ENCODE data around the gene TBKBP1. TPM values are rescaled to one million over a fixed set of nuclear protein-coding genes. Genes with fewer than 3 reads are reported as not detected.

Gene TBKBP1
- total RNA-seq, 1 experiment from 2014 or later: 33.2 TPM

GRCh38 chr17:47702391-47702995 is 8.5 kb downstream of the TBKBP1 start:
- H2BK20ac ChIP-seq (ENCODE audit: low read depth, low read length, poor library complexity, severe bottlenecking): no peak overlapping the region
- H3K79me2 ChIP-seq (ENCODE audit: insufficient read depth, low read length): no peaks in the 10 kb centered on the region
- no peak overlapping the region for H4K8ac ChIP-seq (replicated peaks; ENCODE audit: insufficient read length, low read depth, low read length)
- no peak overlapping the region for H3K27ac ChIP-seq (ENCODE audit: insufficient read length, low read depth, low read length)
- H3K9ac ChIP-seq (ENCODE audit: extremely low read depth, insufficient read length, low read length): no peak overlapping the region
- Mint-ChIP-seq H3K27ac (no peak overlapping the region; a peak in 1 of 7 replicates), H3K27me3 (ENCODE audit: low read depth) (peaks cover 2% of the 10 kb centered on the region; the same call in 1 of the 2 replicates), H3K9me3 (no peaks in the 10 kb centered on the region), H3K4me1 (peaks cover 3 to 26% of the 10 kb centered on the region in 2 experiments; a peak in 3 of 4 replicates), H3K4me3 (no peak overlapping the region), H3K36me3 (ENCODE audit: insufficient read depth in 1 of 3, low read depth in 3 of 3) (peaks cover 2 to 25% (median 5%) of the 10 kb centered on the region in 3 experiments; a peak in 5 of 7 replicates)
- H3K18ac ChIP-seq (ENCODE audit: insufficient read length, low read depth, low read length): no peak overlapping the region
- no peak for TF ChIP-seq CTCF (conservative IDR thresholded peaks at IDR 0.05)
- no peaks in the 10 kb centered on the region for H3K9me3 ChIP-seq (ENCODE audit: control insufficient read depth, low read depth, low read length)
- no peak overlapping the region for H4K91ac ChIP-seq (ENCODE audit: insufficient read length, low read depth, low read length)
- no peak for DNase-seq
- H3T11ph ChIP-seq (ENCODE audit: low read length): no peak overlapping the region
- no CpG with 5 or more reads among the region's 12 CpGs for WGBS (ENCODE audit: extremely low coverage, insufficient read length, low lambda C conversion rate)
- H2BK15ac ChIP-seq (ENCODE audit: low read depth, low read length): no peak overlapping the region
- no peak overlapping the region for H2AK5ac ChIP-seq (ENCODE audit: insufficient read length, low read length)
- H3K56ac ChIP-seq (ENCODE audit: insufficient read length, low read depth, low read length): no peak overlapping the region
- no peak overlapping the region for H2BK5ac ChIP-seq (ENCODE audit: insufficient read length, low read length)
- H3K23me2 ChIP-seq (ENCODE audit: insufficient read length, low read depth, low read length, poor library complexity, severe bottlenecking): no peaks in the 10 kb centered on the region
- H3K4me1 ChIP-seq (ENCODE audit: insufficient read depth, low read length): no peaks in the 10 kb centered on the region
- H4K5ac ChIP-seq (ENCODE audit: insufficient read length, low read depth, low read length): no peak overlapping the region
- H2AFZ ChIP-seq (ENCODE audit: low read length): no peak overlapping the region
- no peak overlapping the region for H3K4ac ChIP-seq (ENCODE audit: low read depth, low read length)
- H3K79me1 ChIP-seq (ENCODE audit: insufficient read depth, low read depth, low read length, poor library complexity, severe bottlenecking): no peaks in the 10 kb centered on the region
- no peaks in the 10 kb centered on the region for H3K27me3 ChIP-seq (ENCODE audit: insufficient read depth, low read length)
- no peaks in the 10 kb centered on the region for H4K20me1 ChIP-seq (ENCODE audit: control insufficient read depth, insufficient read depth, insufficient read length)
- no peak overlapping the region for H3K14ac ChIP-seq (ENCODE audit: insufficient read depth, low read length)
- H2BK120ac ChIP-seq (ENCODE audit: low read depth, low read length, poor library complexity, severe bottlenecking): no peak overlapping the region
- no peak overlapping the region for H3K23ac ChIP-seq (ENCODE audit: insufficient read length, low read depth, low read length)
- H2BK12ac ChIP-seq (ENCODE audit: insufficient read length, low read depth, low read length): no peak overlapping the region
- no peak overlapping the region for H3K4me2 ChIP-seq (ENCODE audit: insufficient read depth, insufficient read length, low read length)

All from H9 (cell line).